Activated naive CD4-positive, alpha-beta T cell treated with anti-CD3 and anti-CD28 coated beads, Interleukin-2, amount 10 ng/mL, durations not matched to agents 7 days and 5 days (primary cell): ENCODE results near the gene ELF4.

ENCODE experiments used
- CTCF ChIA-PET: fragments of 350-600 bp; sonication (Branson Sonifier 250); formaldehyde crosslinking; loops from one replicate; lab custom pipeline; 2021; ENCODE audit warnings: antibody characterized with exemption; lab: Charles Lee
- DNase-seq: peaks from one replicate; pipeline ENCODE4 v3.0.0-alpha.2; 2020
- H3K27ac Mint-ChIP-seq: one replicate; pipeline ENCODE4 v1.8.0; 2021; ENCODE audit warnings: mild to moderate bottlenecking, moderate library complexity, mixed read lengths
- H3K27me3 Mint-ChIP-seq: one replicate; pipeline ENCODE4 v1.8.0; 2021; ENCODE audit warnings: mild to moderate bottlenecking, mixed read lengths
- H3K36me3 Mint-ChIP-seq: one replicate; pipeline ENCODE4 v1.8.0; 2021; ENCODE audit warnings: mixed read lengths
- H3K4me1 Mint-ChIP-seq: one replicate; pipeline ENCODE4 v1.8.0; 2021; ENCODE audit warnings: mixed read lengths
- H3K4me3 Mint-ChIP-seq: one replicate; pipeline ENCODE4 v1.8.0; 2021; ENCODE audit warnings: mild to moderate bottlenecking, moderate library complexity, mixed read lengths
- H3K9me3 Mint-ChIP-seq: one replicate; pipeline ENCODE4 v1.8.0; 2021; ENCODE audit warnings: mixed read lengths

Gene ELF4

DNA sequence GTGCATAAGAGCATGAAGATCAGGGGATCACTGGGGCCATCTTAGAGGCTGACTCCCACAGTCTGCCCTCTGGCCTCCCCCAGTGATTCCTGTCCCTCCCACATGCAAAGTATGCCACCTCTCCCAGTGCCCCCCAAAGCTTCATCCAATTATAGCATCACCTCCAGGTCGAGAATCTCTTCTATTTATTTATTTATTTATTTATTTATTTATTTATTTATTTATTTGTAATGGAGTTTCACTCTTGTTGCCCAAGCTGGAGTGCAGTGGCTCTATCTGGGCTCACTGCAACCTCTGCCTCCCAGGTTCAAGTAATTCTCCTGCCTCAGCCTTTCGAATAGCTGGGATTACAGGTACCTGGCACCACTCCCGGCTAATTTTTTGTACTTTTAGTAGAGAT, 77.7 kb downstream of the ELF4 start:
- Mint-ChIP-seq H3K27ac (no peak overlapping the region), H3K9me3 (no peaks in the 10 kb centered on the region), H3K4me3 (no peak overlapping the region), H3K36me3 (peaks cover 2% of the 10 kb centered on the region), H3K27me3 (no peaks in the 10 kb centered on the region), H3K4me1 (peaks cover 3% of the 10 kb centered on the region)
- DNase-seq = no peak
- CTCF ChIA-PET = interaction anchor here (1.3 kb wide), 1 partner anchor 107 kb away, joined by 3 read pairs; no protein-coding TSS in a partner anchor

DNA sequence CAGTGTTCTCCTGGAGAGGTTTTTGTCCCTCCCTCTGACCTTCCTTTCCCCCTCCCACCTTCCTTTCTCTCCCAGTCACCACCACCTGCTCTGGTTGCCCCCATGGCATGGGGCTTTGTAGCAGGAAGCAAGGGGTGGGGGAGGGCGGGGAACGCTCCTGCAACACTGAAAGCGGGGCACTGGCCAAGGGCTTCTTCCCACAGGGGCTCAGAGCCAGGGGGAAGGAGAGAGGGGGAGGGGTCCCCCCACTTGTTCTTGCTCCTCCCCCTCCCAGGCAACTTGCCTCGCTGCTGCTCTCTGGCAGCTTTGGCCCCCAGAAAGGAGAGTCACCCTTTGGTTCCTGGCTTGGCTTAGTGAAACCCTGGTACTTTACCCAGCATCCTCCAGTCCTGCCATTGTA, 79.5 kb downstream of the ELF4 start:
- Mint-ChIP-seq H3K27ac (no peak overlapping the region), H3K36me3 (peaks cover 3% of the 10 kb centered on the region), H3K27me3 (no peaks in the 10 kb centered on the region), H3K4me3 (no peak overlapping the region), H3K9me3 (no peaks in the 10 kb centered on the region), H3K4me1 (peaks cover 3% of the 10 kb centered on the region)
- no peak for DNase-seq
- CTCF ChIA-PET = no interaction called here

DNA sequence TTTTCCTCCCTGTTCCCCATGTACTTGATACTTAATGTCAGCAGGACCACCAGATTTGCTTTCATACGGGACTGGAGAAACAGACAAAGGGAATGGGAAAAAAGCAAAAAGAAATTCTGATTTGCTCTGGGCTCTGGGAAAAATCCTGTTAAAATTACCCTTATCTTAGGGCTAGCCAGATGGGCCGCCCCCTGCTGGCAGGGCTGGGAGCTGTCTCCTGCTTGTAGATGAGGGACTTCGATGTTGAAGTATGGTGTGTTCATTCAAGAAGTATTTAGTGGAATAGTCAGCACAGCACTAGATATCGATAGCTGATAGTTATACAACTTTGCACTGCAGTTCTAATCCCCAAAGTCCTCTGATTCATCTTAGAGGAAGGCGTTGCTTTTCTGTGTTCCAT, 82.1 kb downstream of the ELF4 start:
- Mint-ChIP-seq H3K36me3 (peaks cover 15% of the 10 kb centered on the region), H3K4me1 (peaks cover 17% of the 10 kb centered on the region), H3K4me3 (no peak overlapping the region), H3K27me3 (no peaks in the 10 kb centered on the region), H3K27ac (no peak overlapping the region), H3K9me3 (no peaks in the 10 kb centered on the region)
- CTCF ChIA-PET = interaction anchor here (0.7 to 5.2 kb wide), 13 partner anchors 10 to 391 kb away, joined by 3 to 85 read pairs (median 6); partner anchors contain the start of gene UTP14A
- peak; percentile 64 for DNase-seq

DNA sequence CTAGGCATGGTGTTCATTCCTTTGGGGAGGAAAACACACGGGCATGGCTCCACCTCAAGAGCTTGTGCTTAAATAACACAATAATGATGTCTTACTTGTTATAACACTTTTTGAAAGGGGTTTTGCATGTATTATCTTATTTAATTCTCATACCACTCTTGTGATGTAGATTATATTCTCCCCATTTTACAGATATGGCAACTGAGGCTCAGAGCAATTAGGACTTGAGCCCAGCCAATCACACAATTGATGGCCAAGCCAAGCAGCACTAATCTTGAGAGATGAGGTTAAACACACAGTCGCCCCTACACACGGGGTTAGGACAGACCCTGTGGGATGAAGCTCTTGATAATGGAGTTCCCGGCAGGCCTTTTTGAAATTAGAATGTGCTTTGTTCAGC, 82.7 kb downstream of the ELF4 start:
- Mint-ChIP-seq H3K27ac (no peak overlapping the region), H3K4me3 (no peak overlapping the region), H3K36me3 (peaks cover 19% of the 10 kb centered on the region), H3K4me1 (peaks cover 19% of the 10 kb centered on the region), H3K27me3 (no peaks in the 10 kb centered on the region), H3K9me3 (no peaks in the 10 kb centered on the region)
- CTCF ChIA-PET = interaction anchor here (0.7 to 5.2 kb wide), 15 partner anchors 9 to 391 kb away, joined by 3 to 85 read pairs (median 5); partner anchors contain the start of gene UTP14A
- no peak for DNase-seq

DNA sequence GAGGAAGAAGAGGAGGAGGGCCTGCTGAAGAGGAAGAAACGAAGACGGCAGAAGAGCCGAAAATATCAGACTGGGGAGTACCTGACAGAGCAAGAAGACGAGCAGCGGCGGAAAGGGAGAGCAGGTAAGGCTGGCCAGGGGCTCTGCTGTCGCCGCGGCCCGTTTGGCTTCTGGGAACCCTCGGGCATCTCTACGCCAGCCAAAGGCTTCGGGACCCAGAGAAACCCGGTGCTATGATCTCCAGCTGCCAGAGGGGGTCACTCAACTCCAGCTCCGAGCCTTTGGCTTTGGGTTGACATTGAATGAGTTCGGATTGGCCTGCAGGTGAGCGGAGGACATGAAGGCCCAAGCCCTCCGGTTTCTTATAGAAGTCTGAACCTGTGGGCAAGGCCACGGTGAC, 85.0 kb downstream of the ELF4 start:
- no peak for DNase-seq
- no peaks in the 10 kb centered on the region for H3K27me3 Mint-ChIP-seq
- no peak overlapping the region for H3K4me3 Mint-ChIP-seq
- CTCF ChIA-PET = interaction anchor here (1.0 to 5.2 kb wide), 3 partner anchors 100 to 168 kb away, joined by 3 to 85 read pairs (median 16); no protein-coding TSS in a partner anchor
- no peaks in the 10 kb centered on the region for H3K9me3 Mint-ChIP-seq
- peaks cover 19% of the 10 kb centered on the region for H3K36me3 Mint-ChIP-seq
- no peak overlapping the region for H3K27ac Mint-ChIP-seq
- H3K4me1 Mint-ChIP-seq = peaks cover 19% of the 10 kb centered on the region

DNA sequence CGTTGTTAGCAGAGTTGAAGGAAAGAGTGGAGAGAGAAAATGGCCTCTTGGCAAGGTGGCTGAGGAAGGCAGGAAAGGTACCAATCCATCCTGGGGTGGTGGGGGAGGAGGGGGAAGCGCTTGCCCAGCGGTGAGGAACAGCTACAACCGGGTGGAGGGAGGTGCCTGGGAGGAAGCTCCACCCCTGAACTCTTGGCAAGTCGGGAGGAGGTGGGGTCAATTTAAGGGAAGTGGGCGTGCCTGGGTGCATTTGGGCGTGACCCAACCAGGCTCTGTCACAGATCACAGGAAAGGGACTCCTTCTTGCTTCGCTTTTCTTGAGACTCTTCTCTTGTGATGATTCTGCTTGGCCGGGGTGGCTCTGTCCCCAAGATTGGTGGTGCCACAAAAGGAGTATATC, 86.2 kb downstream of the ELF4 start:
- Mint-ChIP-seq H3K4me3 (peak overlapping the region; percentile 37), H3K36me3 (peaks cover 19% of the 10 kb centered on the region), H3K27ac (peak overlapping the region; percentile 79), H3K4me1 (peaks cover 19% of the 10 kb centered on the region), H3K9me3 (no peaks in the 10 kb centered on the region), H3K27me3 (no peaks in the 10 kb centered on the region)
- CTCF ChIA-PET = interaction anchor here (1.0 to 1.9 kb wide), 3 partner anchors 37 to 387 kb away, joined by 3 to 16 read pairs (median 8); no protein-coding TSS in a partner anchor
- peak; percentile 92 for DNase-seq

DNA sequence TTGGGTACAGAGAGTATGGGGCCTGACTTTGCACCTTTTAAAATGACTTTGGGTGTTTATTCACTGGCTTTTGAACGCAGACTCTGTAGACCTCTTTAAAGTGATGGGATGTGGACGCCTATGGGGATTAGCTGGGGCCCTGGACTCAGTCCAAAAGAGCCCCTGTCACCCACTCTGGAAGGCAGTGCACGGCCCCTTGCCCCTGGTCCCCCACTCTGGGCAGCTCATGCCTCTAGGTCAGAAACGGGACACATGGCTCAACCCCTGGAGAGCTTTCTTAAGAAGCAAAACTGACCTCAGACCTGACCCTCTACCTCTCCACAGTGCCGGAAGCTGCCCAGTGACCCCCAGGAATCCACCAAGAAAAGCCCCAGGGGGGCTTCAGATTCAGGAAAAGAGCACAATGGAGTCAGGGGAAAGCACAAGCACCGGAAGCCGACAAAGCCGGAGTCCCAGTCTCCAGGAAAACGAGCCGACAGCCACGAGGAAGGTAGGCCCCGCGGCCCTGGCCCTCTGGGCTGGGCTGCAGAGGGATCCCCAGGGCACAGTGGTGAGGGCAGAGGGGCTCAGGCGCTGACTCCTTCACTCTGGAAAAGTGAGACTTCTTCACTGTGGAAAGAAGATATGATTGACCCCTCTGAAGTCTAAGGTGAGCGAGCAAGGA, 89.5 kb downstream of the ELF4 start:
- Mint-ChIP-seq H3K27ac (no peak overlapping the region), H3K27me3 (no peaks in the 10 kb centered on the region), H3K4me3 (no peak overlapping the region), H3K4me1 (peaks cover 16% of the 10 kb centered on the region), H3K36me3 (peaks cover 16% of the 10 kb centered on the region), H3K9me3 (no peaks in the 10 kb centered on the region)
- CTCF ChIA-PET = no interaction called here
- DNase-seq = no peak

DNA sequence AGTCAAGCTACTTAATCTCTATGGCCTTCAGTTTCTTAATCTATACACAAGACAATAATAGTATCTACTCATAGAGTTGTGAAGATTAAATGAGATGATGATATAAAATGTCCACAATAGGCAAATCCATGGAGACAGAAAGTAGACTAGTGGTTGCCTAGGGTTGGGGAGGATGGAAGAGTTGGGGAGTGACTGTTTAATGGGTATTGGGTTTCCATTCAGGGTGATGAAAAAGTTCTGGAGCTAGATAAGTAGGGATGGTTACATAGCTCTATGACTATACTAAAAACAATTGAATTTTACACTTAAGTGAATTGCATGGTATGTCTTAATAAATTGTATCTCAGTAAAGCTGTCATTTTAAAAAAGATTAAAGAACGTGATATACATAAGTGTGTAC, 92.2 kb downstream of the ELF4 start:
- Mint-ChIP-seq H3K9me3 (no peaks in the 10 kb centered on the region), H3K4me3 (no peak overlapping the region), H3K4me1 (peaks cover 2% of the 10 kb centered on the region), H3K36me3 (peaks cover 3% of the 10 kb centered on the region), H3K27me3 (no peaks in the 10 kb centered on the region), H3K27ac (no peak overlapping the region)
- DNase-seq = no peak
- CTCF ChIA-PET = interaction anchor here (2.5 kb wide), 1 partner anchor 10 kb away, joined by 8 read pairs; no protein-coding TSS in a partner anchor

DNA sequence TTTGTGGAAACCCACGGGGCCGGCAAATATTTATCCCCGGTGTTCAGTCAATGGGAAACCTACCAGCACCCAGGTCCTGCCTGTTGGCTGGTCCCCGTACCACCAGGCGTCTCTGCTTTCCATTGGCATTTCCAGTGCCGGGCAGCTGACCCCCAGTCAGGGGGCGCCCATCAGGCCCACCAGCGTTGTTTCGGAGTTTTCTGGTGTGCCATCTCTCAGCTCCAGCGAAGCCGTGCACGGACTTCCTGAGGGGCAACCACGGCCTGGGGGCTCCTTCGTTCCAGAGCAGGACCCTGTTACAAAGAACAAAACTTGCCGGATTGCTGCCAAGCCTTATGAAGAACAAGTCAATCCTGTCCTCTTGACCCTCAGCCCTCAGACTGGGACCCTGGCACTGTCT, 95.1 kb downstream of the ELF4 start:
- H3K27me3 Mint-ChIP-seq = no peaks in the 10 kb centered on the region
- CTCF ChIA-PET = no interaction called here

More for the DNA sequence above, 95.1 kb downstream of the ELF4 start:
- Mint-ChIP-seq H3K27ac (no peak overlapping the region), H3K9me3 (no peaks in the 10 kb centered on the region), H3K4me1 (no peaks in the 10 kb centered on the region), H3K4me3 (no peak overlapping the region), H3K36me3 (no peaks in the 10 kb centered on the region)
- no peak for DNase-seq
